ENCODE data around the gene PRRG3.

PRRG3 gene

DNA sequence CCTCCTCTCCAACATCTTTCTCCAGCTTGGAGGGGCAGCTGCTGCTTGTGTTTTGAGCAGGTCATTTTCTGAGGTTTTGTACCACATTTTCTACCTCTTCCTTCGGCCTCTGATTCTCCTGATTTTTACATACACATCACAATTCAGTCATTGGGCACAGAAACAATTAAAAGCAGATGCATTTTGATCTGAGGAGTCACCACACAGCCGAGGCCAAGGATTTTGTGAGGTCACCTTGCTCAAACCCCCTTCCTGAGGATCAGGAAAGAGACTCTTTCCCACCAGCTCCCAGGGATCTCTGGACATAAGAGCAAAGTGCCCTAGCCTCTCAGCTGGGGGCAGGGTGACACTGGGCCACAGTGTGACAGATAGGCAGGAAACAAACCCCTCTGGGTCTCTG lies 15.2 kb downstream of the PRRG3 start:
- DNase-seq: no peak

DNA sequence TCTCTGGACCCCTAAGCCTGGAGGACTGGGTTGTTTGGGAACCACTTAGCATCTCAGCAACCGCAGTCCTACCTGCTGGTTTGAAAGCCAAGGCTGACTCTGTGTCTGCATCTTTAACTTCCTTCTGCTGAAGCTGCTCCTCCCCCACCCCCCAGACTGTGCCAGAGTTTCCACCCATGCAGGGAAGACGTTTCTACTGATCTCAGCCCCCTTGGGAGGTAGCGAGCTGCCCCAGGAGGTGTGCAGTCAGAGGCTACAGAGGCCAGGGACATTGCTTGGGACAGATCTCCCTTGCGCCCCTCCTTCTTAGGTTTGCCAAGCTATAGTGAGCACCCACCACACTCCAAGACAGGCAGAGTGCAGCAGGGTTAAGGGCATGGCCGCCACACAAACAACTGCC lies 15.9 kb downstream of the PRRG3 start:
- DNase-seq: no peak

DNA sequence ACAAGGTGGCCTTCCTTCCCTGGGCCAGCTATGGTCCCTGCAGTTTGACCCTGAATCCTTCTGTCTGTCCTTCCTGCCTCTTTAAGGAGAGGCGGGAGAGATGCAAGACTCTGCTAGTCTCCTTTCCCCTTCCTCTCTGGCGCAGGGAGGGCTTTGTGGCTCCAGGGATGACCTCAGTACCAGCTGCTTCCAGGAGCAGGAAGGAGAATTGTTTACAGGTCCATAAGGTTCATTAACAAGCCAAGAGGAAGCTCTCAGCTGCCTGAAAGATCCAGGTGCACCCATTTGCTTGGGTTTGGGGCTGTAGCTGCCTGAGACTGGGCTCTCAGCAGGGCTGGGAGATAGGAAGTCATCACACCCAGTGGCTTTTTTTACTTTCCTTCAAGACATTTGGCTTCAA lies 16.5 kb downstream of the PRRG3 start:
- no peak for DNase-seq

DNA sequence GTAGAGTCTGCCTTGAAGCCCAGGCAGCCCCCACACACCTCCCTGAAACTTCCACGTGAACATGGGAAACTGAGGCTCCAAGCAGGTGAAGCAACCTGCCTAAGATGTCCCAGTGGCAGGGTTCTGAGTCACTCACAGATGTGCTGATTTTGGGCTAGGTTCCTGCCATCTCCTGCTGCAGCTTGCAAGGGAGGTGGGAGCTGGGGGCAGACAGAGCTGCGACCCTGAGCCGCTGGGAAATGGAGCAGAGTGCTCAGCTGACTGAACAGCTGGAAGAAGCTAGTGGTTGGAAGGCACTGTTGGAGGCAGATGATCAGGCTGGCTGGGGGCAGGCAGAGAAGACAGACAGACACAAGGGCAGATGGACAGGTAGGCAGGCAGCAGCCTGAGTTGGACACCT lies 17.0 kb downstream of the PRRG3 start:
- DNase-seq: no peak

DNA sequence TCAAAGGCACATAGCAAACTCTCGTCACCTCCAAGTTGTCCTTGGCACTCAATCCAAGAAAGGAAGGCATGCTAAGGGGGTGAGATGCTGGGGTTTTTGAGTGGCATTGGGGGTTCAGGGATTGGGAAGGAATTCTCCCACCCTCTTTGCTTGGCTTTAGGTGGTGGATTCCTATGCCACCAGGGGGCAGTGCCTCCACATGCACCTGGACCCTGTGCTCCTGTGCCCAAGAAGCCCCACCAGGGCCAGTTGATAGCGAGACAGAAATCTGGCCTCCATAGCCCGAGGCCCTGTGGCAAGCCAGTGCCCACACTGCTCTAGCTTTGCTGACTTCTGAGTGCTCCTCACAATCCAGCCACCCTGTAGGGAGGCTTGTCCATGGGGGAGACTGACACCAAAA lies 18.6 kb downstream of the PRRG3 start:
- no peak for DNase-seq

DNA sequence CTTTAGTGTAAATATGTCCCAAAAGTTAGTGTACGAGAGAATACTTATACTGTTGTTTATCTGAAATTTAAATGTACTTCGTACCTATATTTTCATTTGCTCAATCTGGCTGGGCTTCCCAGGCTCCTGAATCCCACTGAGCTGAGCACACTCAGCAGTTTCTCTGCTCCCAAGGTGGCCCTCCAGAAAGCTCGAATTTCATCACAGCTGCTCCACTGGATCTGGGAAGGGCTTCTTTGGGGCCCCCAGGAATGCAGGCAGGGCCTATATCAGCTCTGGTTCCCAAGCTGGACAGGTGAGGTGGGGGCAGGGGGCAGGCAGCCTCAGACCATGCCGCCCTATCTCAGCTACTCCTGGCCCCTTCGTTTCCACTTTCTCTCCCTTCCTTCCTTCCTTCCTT lies 19.1 kb downstream of the PRRG3 start:
- no peak for DNase-seq

DNA sequence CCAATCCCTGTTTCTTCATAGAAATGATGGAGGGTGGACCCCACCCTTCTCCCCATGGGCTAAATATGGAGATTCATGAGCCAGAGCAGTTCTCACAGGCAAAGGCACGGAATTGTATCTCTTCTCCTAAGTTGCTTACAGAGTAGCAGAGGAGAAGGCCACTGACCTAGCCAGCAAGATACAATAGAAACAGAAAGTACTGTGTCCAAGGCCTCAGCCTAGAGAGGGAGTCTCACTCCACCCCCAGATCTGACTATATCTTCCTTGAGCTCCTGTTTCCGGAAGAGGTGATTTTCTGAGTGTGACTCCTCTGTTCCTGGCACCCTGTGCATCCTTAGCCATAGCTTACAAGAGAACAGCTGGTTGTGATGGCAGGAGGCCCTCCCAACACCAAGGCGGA lies 20.5 kb downstream of the PRRG3 start, which contains the start of gene FATE1:
Gene FATE1, plus strand, starts transcription at position 284 of the 400 bp plus-strand sequence. Its CDS starts 85 bp downstream, at position 369.
- no peak for DNase-seq

DNA sequence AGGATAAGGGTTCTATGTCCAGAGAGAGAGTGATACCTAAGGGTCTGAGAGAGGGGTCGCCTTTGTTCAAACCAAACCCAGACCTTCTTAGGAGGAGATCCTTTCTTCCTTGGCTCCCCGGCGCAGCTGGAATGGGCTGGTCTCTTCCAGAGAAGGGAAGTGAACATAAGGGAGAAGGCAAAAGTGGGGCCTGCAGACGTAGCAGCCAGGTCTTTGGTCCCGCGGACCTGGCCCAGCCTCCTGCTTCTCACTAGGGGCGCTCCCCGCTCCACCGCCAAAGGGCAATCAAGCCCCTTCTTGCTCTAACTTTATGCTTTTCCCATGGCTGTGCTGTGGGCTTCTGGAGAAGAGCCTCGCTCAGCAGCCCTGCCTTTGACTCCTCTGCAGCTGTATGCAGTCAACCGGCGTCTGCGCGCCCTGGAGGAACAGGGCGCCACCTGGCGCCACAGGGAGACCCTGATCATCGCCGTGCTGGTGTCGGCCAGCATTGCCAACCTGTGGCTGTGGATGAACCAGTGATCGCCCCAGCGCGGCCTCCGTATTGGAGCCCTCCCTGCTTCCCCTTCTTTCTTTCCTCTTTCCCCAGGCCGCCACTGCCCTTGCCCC lies 27.1 kb downstream of the PRRG3 start:
- no peak for DNase-seq

DNA sequence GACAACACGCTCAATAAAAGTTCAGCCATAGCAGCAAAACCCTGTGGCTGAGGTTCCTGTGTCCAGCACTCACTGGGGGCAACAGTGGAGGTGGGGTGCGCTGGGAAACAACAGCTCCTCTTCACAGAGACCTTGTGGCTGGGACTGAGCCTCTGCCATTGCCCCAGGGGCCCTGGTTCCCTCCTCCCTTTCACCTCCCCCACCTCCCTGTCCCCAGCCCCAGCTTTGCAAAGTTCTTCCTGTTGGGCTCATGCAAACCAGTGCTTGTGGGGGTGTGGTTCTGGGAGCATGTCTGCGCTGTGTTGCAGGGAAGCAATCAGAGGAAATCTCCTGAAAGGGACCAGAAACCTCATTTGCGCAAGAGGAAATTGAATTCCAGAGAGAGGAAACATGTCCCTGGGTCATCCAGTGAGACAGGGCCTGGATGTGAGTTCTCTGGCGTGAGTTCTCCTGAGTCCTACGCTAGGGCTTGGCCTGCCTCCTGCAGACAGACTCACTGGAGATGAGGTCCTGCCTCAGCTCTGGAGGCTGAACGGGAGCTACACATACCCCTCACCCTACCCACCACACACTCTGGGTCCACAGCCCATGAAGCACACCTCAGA lies 28.0 kb downstream of the PRRG3 start:
- no peak for DNase-seq

DNA sequence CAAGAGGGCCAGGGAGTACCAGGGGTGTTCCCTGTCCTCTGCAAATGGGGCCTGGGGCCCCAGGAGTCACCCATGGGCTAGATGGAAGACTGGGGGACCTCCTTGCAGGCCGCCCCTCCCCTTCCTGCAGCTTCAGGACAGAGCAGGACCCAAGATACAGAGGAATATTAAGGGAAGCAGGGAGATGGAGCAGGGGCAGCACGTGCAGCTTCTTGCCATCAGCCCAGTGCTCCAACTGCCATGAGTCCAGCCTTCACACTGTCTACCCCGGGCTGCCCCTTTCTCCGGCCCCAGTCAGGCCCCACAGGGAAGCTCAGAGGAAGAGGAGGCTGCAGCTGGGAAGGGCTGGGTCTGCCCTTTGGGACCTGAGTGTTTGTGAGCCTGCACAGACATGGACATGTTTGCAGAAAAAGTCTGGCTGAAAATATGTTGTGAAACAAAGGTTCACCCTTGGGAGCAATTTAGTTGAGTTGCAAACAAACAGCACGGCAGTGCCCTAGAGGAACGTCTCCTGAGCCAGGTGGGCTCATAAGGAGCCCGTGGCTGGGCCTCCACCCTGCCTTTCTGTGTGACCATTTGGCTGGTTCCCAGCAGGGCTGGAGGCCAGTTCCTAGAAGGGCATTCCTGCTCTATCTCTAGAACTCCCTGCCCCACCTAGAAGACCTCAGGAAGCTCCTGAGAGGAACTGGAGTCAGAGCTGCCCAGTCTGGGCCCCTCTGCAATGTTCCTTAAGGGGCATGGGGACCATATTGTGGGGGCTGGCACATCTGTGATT lies 29.5 kb downstream of the PRRG3 start:
- DNase-seq: no peak

DNA sequence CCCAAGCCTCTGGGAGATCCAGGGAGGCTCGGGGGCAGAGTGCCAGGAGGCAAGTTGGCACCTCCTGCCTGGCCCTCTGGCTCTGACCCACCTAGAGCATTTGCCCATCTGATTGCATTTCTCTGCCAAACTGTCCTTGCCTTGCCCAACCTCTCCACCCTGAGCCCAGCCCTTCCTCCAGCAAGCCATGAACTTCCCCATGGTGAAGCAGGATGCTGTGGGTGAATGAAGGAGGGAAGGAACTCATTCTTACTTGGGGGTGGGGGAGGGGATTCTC lies 30.0 kb downstream of the PRRG3 start:
- DNase-seq: no peak

DNA sequence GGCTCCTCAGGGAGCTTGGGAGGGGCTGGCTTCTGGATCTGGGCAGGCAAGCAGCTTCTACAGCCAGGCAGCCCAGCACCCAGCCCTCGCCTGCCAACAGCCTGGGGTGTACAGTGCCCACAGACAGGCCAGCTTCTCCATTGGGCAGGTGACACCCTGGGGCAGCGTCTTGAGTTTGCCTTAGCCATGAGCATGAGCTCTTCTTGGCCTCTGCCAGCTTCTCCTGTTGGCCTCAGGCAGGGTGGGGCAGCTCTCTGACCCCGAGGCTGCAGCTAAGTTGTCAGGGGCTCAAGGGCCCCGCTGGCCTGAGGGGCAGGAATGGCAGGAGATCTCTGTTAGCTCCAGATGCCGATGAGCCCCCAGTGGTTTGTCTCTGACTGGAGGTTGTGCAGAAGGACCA lies 31.5 kb downstream of the PRRG3 start:
- no peak for DNase-seq

DNA sequence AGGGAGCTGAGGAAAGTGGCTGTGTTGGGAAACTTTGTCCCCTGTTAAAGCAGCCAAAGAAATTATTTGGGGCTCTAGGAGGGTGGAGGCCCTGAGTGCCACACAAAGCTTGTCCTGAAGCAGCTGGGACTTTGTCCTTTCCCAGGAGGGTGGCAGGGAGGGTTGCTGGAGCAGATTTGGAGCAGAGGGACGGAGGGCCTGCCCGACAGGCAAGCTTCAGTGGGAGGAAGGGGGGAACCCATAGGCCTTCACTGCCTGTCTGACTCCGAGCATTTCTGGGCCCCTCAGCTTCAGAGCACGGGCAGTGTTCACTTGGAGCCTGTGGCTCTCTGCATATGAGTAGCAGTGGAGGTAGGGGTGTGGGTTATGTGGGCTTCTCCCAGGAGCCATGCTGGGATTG lies 32.1 kb downstream of the PRRG3 start:
- no peak for DNase-seq

DNA sequence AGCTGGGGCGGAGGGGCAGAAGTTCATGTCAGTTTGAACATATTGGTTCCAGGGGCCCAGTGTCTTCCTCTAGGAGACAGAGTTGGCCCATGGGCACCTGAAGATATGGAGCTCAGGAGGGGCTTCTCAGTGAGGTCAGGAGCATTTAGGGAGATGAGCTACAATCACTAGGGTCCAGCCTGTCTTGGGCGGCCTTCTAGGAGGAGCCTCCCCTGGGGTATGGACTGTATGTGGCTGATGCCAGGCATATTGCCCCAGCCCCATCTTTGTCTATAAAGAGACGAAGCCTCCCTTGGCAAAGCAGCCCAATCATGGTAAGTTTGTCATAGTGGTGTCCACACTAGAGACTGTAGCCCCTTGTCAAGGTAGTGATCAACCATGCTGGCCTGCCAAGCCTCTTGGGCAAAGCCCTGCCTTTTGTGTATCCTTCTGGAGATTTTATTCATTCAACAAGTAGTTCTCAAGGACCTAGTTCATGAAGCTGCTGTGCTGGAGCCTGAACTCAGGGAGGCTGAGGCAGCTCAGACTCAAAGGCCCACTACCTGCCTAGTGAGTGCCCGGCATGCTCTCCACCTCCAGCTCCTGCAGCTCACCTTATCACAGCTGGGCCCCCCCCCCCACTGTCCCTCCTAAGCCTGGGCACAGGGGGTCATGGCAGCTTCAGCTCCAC lies 33.9 kb downstream of the PRRG3 start:
- no peak for DNase-seq

DNA sequence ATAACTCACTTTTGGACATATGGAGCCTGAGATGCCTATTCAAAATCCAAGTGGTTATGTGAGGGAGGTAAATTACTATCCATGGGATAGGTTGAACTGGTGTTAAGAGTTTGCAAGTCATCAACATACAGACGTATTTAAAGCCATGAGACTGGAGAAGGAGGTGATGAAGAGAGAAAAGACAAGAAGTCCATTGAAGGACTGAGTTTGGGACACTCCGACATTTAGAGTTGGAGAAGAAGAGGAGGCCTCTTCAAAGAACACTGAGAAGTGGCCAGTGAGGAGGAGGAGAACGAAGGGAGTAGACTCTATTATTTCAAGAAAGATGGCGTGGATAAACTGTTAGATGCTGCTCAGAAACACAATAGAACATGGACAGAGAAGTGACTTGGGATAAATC lies 39.2 kb downstream of the PRRG3 start, which contains the start of gene CNGA2:
Gene CNGA2, plus strand, starts transcription at position 301 of the 400 bp plus-strand sequence. CDS start 3,738 bp downstream, outside the sequence.
- no peak for DNase-seq

DNA sequence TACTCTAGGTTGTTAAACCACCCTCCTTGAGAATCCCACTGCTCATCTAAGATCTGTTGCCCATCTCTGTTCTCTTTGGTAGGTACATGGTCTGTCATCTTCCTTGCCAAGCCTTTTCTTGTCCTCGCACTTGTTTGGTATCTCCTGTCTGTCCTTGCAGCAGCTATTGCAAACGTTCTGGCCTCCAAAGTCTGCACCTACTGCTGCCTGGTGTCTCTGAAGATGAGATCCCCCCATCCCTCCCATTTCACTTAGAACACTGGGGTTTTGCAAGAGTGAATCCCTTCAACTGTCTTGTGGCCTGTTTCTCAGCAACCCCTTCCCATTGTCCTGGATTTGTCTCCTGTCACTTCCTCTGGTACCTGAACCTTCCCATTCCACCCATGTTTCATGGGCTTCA lies 40.0 kb downstream of the PRRG3 start:
- no peak for DNase-seq

DNA sequence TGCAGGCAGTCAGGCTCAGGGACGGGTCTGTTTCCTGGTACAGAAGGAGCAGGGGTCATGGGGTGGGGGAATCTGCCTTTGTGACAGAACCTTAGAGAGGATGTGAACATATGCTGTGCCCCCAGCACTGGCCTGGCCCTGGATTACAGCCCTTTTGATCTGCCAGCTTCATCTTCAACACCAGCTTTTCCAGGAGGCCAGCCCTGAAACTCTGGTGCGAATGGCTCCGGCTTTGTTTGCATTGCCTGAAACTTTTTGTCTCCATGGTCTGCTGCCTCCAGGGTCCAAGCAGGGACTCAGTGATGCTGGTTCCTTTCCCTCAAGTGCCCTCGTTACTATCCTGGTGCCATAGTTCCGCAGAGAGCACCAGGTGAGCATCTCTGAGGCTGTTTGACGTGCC lies 41.4 kb downstream of the PRRG3 start:
- no peak for DNase-seq

DNA sequence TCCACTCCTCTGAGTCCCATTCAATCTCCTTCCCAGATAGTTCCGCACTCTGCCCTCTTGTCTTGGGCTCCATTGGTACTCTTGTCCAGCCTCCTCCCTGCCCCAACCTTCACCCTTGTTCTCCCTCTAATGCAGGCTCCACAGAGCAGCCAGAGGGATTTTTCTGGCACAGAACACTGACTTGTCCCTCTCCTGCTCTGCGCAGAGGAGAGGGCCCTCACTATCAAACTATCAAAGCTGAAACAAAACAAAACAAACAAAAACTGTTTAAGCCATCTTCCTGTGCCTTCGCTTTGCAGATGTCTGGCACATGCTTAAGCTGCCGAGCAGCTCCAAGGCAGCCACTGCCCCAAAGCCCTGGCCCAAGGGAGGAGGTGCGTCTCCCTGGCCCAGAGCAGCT lies 42.2 kb downstream of the PRRG3 start:
- DNase-seq: no peak

DNA sequence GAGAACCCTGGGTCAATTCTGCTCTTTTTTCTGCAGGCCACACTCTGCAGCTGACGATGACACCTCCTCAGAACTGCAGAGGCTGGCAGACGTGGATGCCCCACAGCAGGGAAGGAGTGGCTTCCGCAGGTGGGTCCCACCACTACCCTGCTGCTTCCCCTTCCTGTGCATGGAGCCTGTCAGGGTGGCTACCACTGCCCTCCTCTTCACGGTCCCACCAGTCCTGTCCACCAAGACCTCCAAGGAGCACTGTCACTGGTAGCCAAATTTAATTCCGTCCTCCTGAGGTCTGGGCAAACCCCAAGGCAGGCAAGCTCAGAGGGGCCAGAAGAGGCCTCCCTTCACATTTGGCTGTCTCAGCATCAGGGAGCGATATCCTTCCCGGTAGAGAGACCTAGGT lies 43.5 kb downstream of the PRRG3 start:
- no peak for DNase-seq

DNA sequence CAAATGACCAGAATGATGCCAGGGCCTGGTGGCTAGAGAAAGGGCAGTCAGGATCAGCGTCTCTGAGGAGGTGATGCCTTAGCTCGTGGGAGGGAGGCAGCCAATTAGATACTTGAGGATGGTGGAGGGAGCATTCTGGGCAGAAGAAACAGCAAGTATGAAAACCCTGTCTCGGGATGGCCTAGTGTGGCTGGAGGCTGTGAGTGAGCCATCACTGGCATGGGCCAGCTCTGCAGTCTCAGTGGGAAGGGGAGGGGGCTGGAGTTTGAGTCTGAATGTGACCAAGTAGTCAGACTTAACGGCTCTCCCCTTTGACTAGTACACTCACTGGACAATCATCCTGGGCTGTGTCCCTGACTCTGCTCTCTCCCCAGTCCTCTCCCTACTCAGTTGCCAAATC lies 46.3 kb downstream of the PRRG3 start:
- no peak for DNase-seq

DNA sequence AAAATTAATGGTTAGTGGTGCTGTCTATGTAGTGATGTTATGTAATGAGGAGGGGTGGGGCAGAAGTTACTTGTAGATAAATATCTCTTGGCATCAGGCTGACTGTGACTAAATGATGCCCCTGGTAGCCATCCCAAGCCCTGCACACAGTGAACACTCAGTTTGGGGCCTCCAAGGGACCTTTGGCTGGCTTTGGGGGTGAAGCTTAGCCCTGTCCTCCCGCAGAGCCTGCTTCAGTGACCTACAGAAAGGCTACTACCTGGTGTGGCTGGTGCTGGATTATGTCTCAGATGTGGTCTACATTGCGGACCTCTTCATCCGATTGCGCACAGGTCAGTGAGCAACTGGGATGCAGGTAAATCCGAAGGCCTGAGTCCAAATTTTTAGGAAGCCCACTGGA lies 47.1 kb downstream of the PRRG3 start:
- DNase-seq: no peak

DNA sequence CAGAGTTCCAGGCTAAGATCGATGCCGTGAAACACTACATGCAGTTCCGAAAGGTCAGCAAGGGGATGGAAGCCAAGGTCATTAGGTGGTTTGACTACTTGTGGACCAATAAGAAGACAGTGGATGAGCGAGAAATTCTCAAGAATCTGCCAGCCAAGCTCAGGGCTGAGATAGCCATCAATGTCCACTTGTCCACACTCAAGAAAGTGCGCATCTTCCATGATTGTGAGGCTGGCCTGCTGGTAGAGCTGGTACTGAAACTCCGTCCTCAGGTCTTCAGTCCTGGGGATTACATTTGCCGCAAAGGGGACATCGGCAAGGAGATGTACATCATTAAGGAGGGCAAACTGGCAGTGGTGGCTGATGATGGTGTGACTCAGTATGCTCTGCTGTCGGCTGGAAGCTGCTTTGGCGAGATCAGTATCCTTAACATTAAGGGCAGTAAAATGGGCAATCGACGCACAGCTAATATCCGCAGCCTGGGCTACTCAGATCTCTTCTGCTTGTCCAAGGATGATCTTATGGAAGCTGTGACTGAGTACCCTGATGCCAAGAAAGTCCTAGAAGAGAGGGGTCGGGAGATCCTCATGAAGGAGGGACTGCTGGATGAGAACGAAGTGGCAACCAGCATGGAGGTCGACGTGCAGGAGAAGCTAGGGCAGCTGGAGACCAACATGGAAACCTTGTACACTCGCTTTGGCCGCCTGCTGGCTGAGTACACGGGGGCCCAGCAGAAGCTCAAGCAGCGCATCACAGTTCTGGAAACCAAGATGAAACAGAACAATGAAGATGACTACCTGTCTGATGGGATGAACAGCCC lies 48.6 kb downstream of the PRRG3 start:
- no peak for DNase-seq

DNA sequence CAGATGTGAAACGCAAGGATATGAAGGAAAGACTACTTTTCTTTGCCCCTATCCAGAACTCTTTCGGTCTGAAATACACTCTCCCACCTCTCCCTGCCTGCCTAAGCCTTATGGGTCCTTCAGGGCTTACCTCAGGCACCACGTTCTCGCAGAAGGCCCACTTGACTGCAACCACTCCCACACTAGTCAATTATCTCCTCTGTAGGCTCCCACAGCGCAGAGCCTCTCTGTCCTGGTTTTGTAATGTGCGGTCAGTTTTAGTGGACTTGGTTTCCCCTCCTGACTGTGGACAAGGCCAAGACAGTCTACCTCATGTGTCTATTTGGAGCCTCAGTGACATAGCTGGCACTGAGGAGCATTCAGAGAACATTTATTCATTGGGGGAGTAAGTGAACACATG lies 50.4 kb downstream of the PRRG3 start:
- DNase-seq: no peak

Data from stimulated activated CD4-positive, alpha-beta T cell treated with anti-CD3 and anti-CD28 coated beads, Interleukin-12 subunit alpha, Interleukin-12 subunit beta, amount 100 ng/mL, for 4 hours (primary cell).